ENCODE measurements around the gene GIGYF1.

DNA sequence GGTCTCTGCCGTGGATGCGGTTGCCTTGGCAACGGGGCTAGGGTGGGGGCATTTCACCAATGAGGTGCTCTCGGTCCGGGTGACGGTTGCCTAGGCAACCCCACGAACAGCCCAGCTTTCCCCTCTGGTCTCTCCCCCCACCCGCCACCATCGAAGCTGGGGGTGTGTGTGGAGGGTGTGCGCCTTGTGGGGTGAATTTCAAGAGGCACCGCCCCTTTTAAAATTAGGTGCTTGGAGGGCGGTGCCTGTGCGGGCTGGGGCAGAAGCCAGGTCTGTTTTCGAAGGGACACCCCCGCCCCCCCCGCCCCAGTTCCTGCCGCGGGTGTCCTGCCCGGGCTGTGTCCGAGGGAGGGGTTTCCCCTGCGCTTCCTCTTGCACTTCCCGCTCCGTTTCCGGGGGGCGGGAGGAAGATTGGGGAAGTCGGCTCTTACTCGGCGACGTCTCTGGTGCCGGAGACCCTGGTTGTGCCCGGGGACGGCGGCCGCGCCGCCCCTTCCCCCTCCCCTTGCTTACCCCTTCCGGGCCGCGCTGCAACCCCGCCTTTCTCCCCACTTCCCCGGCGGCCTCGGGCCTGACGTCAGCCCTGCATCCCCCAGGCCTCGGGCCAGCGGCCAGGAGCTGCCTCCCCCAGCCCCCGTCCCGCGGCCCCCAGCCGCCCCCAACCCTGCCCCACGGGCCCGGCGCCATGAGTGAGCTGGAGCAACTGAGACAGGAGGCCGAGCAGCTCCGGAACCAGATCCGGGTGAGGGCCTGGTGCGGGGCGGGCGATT lies 18.3 kb downstream of the GIGYF1 start:
- TF ChIP-seq, protein P1, sequence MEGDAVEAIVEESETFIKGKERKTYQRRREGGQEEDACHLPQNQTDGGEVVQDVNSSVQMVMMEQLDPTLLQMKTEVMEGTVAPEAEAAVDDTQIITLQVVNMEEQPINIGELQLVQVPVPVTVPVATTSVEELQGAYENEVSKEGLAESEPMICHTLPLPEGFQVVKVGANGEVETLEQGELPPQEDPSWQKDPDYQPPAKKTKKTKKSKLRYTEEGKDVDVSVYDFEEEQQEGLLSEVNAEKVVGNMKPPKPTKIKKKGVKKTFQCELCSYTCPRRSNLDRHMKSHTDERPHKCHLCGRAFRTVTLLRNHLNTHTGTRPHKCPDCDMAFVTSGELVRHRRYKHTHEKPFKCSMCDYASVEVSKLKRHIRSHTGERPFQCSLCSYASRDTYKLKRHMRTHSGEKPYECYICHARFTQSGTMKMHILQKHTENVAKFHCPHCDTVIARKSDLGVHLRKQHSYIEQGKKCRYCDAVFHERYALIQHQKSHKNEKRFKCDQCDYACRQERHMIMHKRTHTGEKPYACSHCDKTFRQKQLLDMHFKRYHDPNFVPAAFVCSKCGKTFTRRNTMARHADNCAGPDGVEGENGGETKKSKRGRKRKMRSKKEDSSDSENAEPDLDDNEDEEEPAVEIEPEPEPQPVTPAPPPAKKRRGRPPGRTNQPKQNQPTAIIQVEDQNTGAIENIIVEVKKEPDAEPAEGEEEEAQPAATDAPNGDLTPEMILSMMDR (conservative IDR thresholded peaks at IDR 0.05; ENCODE audit: low read depth, low read length) = no peak
- no peak for TF ChIP-seq EZH2 (IDR thresholded peaks at IDR 0.05; ENCODE audit: borderline replicate concordance, low read depth, low read length, poor library complexity, severe bottlenecking)
